IMR-90 (cell line): ENCODE data around the gene ZNF670. TPM values are rescaled to one million over a fixed set of nuclear protein-coding genes. Genes with fewer than 3 reads are reported as not detected.
A peak's percentile ranks its signal among the peaks of the same experiment; 100 is the strongest.

ENCODE experiments used
- ATAC-seq: fragments of 200-7000 bp; cut with Tn5 transposase; 2 replicates; pipeline ENCODE4 v1.9.1; 2020; ENCODE audit warnings: low read depth, mild to moderate bottlenecking, moderate library complexity
- BruUV-seq: library from RNA; stranded (reverse); fragments of 400-500 nt; replicated peaks from 2 replicates; lab custom pipeline; 2021; lab: Mats Ljungman, UMichigan
- CTCF ChIA-PET: fragments of 300-600 bp; formaldehyde crosslinking; extraction: SDS; loops from one replicate; lab custom pipeline; 2021; ENCODE audit warnings: antibody characterized with exemption; lab: Yijun Ruan, JAX
- POLR2A ChIA-PET: fragments of 300-600 bp; sonication (Branson Sonifier 250); formaldehyde crosslinking; loops from one replicate; lab custom pipeline; 2022; ENCODE audit warnings: antibody characterized with exemption; ENCODE audit not compliant: unreplicated experiment; lab: Charles Lee
- DNase-seq: peaks from one replicate; pipeline ENCODE4 v3.0.0; 2013
- H2AFZ ChIP-seq: replicated peaks from 2 replicates; pipeline ENCODE3; 2013; ENCODE audit warnings: low read length, mild to moderate bottlenecking; ENCODE audit not compliant: poor library complexity
- H2AK5ac ChIP-seq: 2 replicates; pipeline ENCODE4 v1.6.1; 2013; ENCODE audit warnings: low read depth, low read length, inconsistent platforms
- H2AK9ac ChIP-seq: replicated peaks from 2 replicates; pipeline ENCODE3; 2013; ENCODE audit warnings: mild to moderate bottlenecking, low read depth, low read length, moderate library complexity; ENCODE audit not compliant: poor library complexity
- H2BK120ac ChIP-seq: 2 replicates; pipeline ENCODE4 v1.6.1; 2013; ENCODE audit warnings: low read depth, low read length, inconsistent platforms
- H2BK15ac ChIP-seq: 3 replicates; pipeline ENCODE4 v1.6.1; 2013; ENCODE audit warnings: low read depth, low read length, inconsistent platforms
- H2BK20ac ChIP-seq: 2 replicates; pipeline ENCODE4 v1.6.1; 2013; ENCODE audit warnings: low read depth, mild to moderate bottlenecking, inconsistent platforms, low read length, moderate library complexity
- H2BK5ac ChIP-seq: 2 replicates; pipeline ENCODE4 v1.6.1; 2013; ENCODE audit warnings: mild to moderate bottlenecking, low read depth, low read length, inconsistent platforms; ENCODE audit not compliant: poor library complexity, severe bottlenecking
- H3K14ac ChIP-seq: replicated peaks from 2 replicates; pipeline ENCODE4 v1.6.1; 2013; ENCODE audit warnings: low read depth, low read length, inconsistent platforms
- H3K18ac ChIP-seq: 2 replicates; pipeline ENCODE4 v1.6.1; 2013; ENCODE audit warnings: low read depth, low read length, control low read depth
- H3K23ac ChIP-seq: 2 replicates; pipeline ENCODE4 v1.6.1; 2013; ENCODE audit warnings: low read depth, low read length, inconsistent platforms
- H3K27ac ChIP-seq: 2 replicates; pipeline ENCODE4 v1.5.1; 2013; ENCODE audit warnings: mild to moderate bottlenecking, control low read depth, low read length; ENCODE audit not compliant: insufficient read depth
- H3K27me3 ChIP-seq: 2 replicates; pipeline ENCODE4 v1.6.1; 2013; ENCODE audit warnings: low read length; ENCODE audit not compliant: control insufficient read depth, insufficient read depth
- H3K36me3 ChIP-seq: 2 replicates; pipeline ENCODE4 v1.6.1; 2013; ENCODE audit warnings: low read length, mixed read lengths; ENCODE audit not compliant: control insufficient read depth, insufficient read depth
- H3K4ac ChIP-seq: 2 replicates; pipeline ENCODE4 v1.6.1; 2013; ENCODE audit warnings: low read depth, low read length, inconsistent platforms
- H3K4me1 ChIP-seq: 2 replicates; pipeline ENCODE4 v1.6.1; 2013; ENCODE audit warnings: low read length, mixed read lengths; ENCODE audit not compliant: control insufficient read depth, insufficient read depth
- H3K4me2 ChIP-seq: 2 replicates; pipeline ENCODE4 v1.6.1; 2013; ENCODE audit warnings: low read depth, mild to moderate bottlenecking, control low read depth, low read length, moderate library complexity
- H3K4me3 ChIP-seq: 2 replicates; pipeline ENCODE4 v1.5.1; 2013; ENCODE audit warnings: low read depth, mild to moderate bottlenecking, control low read depth, low read length, moderate library complexity; ENCODE audit not compliant: insufficient read depth
- H3K56ac ChIP-seq: 2 replicates; pipeline ENCODE4 v1.6.1; 2013; ENCODE audit warnings: low read length, inconsistent platforms; ENCODE audit not compliant: insufficient read depth; ENCODE audit errors: extremely low read depth
- H3K79me1 ChIP-seq, 2 experiments: 2 replicates each; pipeline ENCODE4 v1.6.1; 2013; ENCODE audit warnings: low read length in 2 of 2, inconsistent platforms in 1 of 2, low read depth in 1 of 2
- H3K9ac ChIP-seq: 2 replicates; pipeline ENCODE4 v1.6.1; 2013; ENCODE audit warnings: low read depth, low read length, control low read depth
- H3K9me1 ChIP-seq: 2 replicates; pipeline ENCODE4 v1.6.1; 2013; ENCODE audit warnings: low read length, inconsistent platforms; ENCODE audit not compliant: insufficient read depth
- H3K9me3 ChIP-seq: 2 replicates; pipeline ENCODE4 v1.6.1; 2013; ENCODE audit warnings: low read length; ENCODE audit not compliant: control insufficient read depth, insufficient read depth
- H4K20me1 ChIP-seq: 2 replicates; pipeline ENCODE4 v1.6.1; 2013; ENCODE audit warnings: low read length, inconsistent platforms; ENCODE audit not compliant: insufficient read depth
- H4K5ac ChIP-seq: 2 replicates; pipeline ENCODE4 v1.6.1; 2013; ENCODE audit warnings: mild to moderate bottlenecking, low read depth, low read length, control low read depth
- H4K8ac ChIP-seq, 2 experiments: 2 replicates each; pipeline ENCODE4 v1.6.1; 2013; ENCODE audit warnings: low read depth in 2 of 2, low read length in 2 of 2, control low read depth in 1 of 2, inconsistent platforms in 1 of 2
- H4K91ac ChIP-seq: 2 replicates; pipeline ENCODE4 v1.6.1; 2013; ENCODE audit warnings: low read depth, low read length, inconsistent platforms; ENCODE audit not compliant: insufficient read depth
- CEBPB ChIP-seq: IDR thresholded peaks from 2 replicates; pipeline ENCODE4 v1.6.1; 2012; ENCODE audit warnings: low read depth, low read length, improper control_type of control experiment
- CHD1 ChIP-seq: IDR thresholded peaks from 2 replicates; pipeline ENCODE4 v1.6.1; 2012; ENCODE audit warnings: low read depth, low read length, improper control_type of control experiment
- FOS ChIP-seq: fragments of 150-350 bp; IDR thresholded peaks from 2 replicates; pipeline ENCODE4 v1.6.1; 2016; ENCODE audit warnings: low read depth, low read length
- MAFK ChIP-seq: IDR thresholded peaks from 2 replicates; pipeline ENCODE4 v1.6.1; 2012; ENCODE audit warnings: low read depth, low read length, improper control_type of control experiment
- MAZ ChIP-seq: IDR thresholded peaks from 2 replicates; pipeline ENCODE4 v1.6.1; 2012; ENCODE audit warnings: low read depth, mild to moderate bottlenecking, low read length, improper control_type of control experiment, moderate library complexity, borderline replicate concordance
- MXI1 ChIP-seq: IDR thresholded peaks from 2 replicates; pipeline ENCODE4 v1.6.1; 2012; ENCODE audit warnings: low read depth, mild to moderate bottlenecking, low read length, moderate library complexity, borderline replicate concordance
- NFE2L2 ChIP-seq: fragments of 150-350 bp; IDR thresholded peaks from 2 replicates; pipeline ENCODE4 v1.6.1; 2016; ENCODE audit warnings: low read depth, mild to moderate bottlenecking, low read length
- POLR2A ChIP-seq: IDR thresholded peaks from 2 replicates; pipeline ENCODE4 v1.6.1; 2012; ENCODE audit warnings: mild to moderate bottlenecking, low read depth, low read length
- RAD21 ChIP-seq: IDR thresholded peaks from 2 replicates; pipeline ENCODE4 v1.6.1; 2012; ENCODE audit warnings: low read length, improper control_type of control experiment
- RFX5 ChIP-seq: IDR thresholded peaks from 2 replicates; pipeline ENCODE4 v1.8.0; 2012; ENCODE audit warnings: low read depth, mild to moderate bottlenecking, low read length, moderate library complexity
- SMC3 ChIP-seq: fragments of 150-350 bp; IDR thresholded peaks from 2 replicates; pipeline ENCODE4 v1.6.1; 2016; ENCODE audit warnings: low read depth, mild to moderate bottlenecking, antibody characterized with exemption, low read length, moderate library complexity
- WGBS, 2 experiments: methylation state at CpG; one replicate each; pipeline versions ENCODE4 v1.1.5 to v1.1.7; 2013; ENCODE audit warnings: missing lambda C conversion rate in 2 of 2; ENCODE audit not compliant: insufficient read length in 1 of 2; ENCODE audit errors: extremely low coverage in 2 of 2; 5-methylcytosine and 5-hydroxymethylcytosine counted together
- dilution Hi-C: fragments of 300-500 bp; cut with HindIII; formaldehyde crosslinking; loops from one replicate; pipeline ENCODE4 v1.14.3; 2018; ENCODE audit warnings: low sequenced_read_pairs; ENCODE audit not compliant: unreplicated experiment
- in situ Hi-C: fragments of 300-500 bp; cut with MboI; formaldehyde crosslinking; loops from 3 replicates; pipeline ENCODE4 v1.14.3; 2019; ENCODE audit warnings: low sequenced_read_pairs, inconsistent platforms, mixed read lengths
- intact Hi-C: fragments of 100-400 bp; cut with micrococcal nuclease; formaldehyde crosslinking; loops from 2 replicates; pipeline ENCODE4 v1.10.0; 2022
- polyA plus RNA-seq, 3 experiments: library from polyadenylated mRNA; depleted of rRNA; stranded (reverse); fragments of >200 nt; gene quantifications; 2 replicates each; pipeline ENCODE4 v1.2.3, GENCODE V29; 2012; ENCODE audit warnings: low replicate concordance in 1 of 3
- total RNA-seq: library from RNA; depleted of rRNA; stranded (reverse); fragments of >200 nt; gene quantifications from 2 replicates; pipeline ENCODE4 v1.2.3, GENCODE V29; 2012
- TF ChIP-seq, protein P1 (sequence below): fragments of 150-350 bp; IDR thresholded peaks from 2 replicates; pipeline ENCODE4 v1.6.1; 2016; ENCODE audit warnings: low read depth, mild to moderate bottlenecking, low read length, moderate library complexity, borderline replicate concordance
- TF ChIP-seq, protein P2 (sequence below): fragments of 150-350 bp; IDR thresholded peaks from 2 replicates; pipeline ENCODE4 v1.6.1; 2017; ENCODE audit warnings: mild to moderate bottlenecking, antibody characterized with exemption, low read length, low read depth
- TF ChIP-seq, protein P3 (sequence below): conservative IDR thresholded peaks from 2 replicates; pipeline ENCODE4 v1.5.1; 2012; ENCODE audit warnings: mild to moderate bottlenecking, low read depth, low read length, improper control_type of control experiment

The ZNF670 gene
- total and polyA plus RNA-seq, 2 of the 4 experiments (the other 2 are of a cell fraction) = 1.8 to 4.5 TPM

DNA sequence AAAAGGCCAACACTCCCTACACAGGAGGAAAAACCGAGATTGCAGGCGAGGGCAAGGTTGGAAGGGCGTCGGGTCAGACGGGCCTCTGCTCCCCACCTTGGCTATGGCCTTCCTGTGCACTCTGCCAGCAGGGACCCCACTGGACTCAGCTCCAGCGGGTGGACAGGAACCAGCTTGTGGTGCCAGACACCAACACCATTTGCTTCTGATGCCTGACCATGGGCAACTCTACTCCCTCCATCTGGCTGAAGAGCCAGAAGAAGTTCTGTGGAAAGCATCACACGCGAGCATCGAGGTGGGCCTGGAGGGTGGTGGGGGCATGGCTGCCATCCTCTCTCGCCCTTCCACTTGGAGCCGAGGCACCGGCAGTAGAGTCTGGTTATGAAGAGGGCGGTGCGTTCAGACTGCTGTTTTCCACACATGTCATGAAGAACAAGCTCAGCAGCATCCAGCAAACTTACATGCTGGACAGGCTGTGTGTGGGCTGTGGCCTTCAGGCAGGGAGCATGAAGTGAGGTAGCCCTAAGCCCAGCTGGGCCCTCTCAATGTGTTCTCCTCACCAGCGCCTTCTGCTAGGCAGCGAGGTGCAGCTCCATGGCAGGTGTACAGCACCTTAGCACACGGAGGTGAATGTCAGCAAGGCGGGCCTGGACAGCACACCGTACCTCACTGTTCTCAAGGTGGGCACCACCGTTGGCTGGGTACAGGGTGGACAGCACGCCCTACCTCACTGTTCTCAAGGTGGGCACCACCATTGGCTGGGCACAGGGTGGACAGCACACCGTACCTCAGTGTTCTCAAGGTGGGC lies 41.2 kb upstream of the ZNF670 start:
- no peaks in the 10 kb centered on the region for H3K9me3 ChIP-seq
- H3K79me1 ChIP-seq = no peaks in the 10 kb centered on the region
- in situ Hi-C loops = no loop called here
- no peak overlapping the region for H4K8ac ChIP-seq
- WGBS, 2 experiments = 93% methylated on average over 8 of the region's 22 CpGs; no CpG with 5 or more reads in 1 of the 2 experiments
- H3K4me1 ChIP-seq = no peaks in the 10 kb centered on the region
- CTCF ChIA-PET = interaction anchor here (0.6 kb wide), 1 partner anchor 265 kb away, joined by 3 read pairs; no protein-coding TSS in a partner anchor
- POLR2A ChIA-PET = no interaction called here
- no peak overlapping the region for H3K14ac ChIP-seq
- ATAC-seq = no peak
- no peak overlapping the region for H2BK120ac ChIP-seq
- H2BK5ac ChIP-seq = no peak overlapping the region
- TF ChIP-seq SMC3 (no peak), RFX5 (no peak), MXI1 (no peak), NFE2L2 (no peak), POLR2A (no peak), FOS (no peak), CHD1 (no peak), MAZ (no peak), CEBPB (no peak), RAD21 (no peak), MAFK (no peak)
- TF ChIP-seq, protein P1, sequence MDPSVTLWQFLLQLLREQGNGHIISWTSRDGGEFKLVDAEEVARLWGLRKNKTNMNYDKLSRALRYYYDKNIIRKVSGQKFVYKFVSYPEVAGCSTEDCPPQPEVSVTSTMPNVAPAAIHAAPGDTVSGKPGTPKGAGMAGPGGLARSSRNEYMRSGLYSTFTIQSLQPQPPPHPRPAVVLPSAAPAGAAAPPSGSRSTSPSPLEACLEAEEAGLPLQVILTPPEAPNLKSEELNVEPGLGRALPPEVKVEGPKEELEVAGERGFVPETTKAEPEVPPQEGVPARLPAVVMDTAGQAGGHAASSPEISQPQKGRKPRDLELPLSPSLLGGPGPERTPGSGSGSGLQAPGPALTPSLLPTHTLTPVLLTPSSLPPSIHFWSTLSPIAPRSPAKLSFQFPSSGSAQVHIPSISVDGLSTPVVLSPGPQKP = no peak
- TF ChIP-seq, protein P2, sequence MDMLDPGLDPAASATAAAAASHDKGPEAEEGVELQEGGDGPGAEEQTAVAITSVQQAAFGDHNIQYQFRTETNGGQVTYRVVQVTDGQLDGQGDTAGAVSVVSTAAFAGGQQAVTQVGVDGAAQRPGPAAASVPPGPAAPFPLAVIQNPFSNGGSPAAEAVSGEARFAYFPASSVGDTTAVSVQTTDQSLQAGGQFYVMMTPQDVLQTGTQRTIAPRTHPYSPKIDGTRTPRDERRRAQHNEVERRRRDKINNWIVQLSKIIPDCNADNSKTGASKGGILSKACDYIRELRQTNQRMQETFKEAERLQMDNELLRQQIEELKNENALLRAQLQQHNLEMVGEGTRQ = no peak
- TF ChIP-seq, protein P3, sequence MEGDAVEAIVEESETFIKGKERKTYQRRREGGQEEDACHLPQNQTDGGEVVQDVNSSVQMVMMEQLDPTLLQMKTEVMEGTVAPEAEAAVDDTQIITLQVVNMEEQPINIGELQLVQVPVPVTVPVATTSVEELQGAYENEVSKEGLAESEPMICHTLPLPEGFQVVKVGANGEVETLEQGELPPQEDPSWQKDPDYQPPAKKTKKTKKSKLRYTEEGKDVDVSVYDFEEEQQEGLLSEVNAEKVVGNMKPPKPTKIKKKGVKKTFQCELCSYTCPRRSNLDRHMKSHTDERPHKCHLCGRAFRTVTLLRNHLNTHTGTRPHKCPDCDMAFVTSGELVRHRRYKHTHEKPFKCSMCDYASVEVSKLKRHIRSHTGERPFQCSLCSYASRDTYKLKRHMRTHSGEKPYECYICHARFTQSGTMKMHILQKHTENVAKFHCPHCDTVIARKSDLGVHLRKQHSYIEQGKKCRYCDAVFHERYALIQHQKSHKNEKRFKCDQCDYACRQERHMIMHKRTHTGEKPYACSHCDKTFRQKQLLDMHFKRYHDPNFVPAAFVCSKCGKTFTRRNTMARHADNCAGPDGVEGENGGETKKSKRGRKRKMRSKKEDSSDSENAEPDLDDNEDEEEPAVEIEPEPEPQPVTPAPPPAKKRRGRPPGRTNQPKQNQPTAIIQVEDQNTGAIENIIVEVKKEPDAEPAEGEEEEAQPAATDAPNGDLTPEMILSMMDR = no peak
- H4K20me1 ChIP-seq = no peaks in the 10 kb centered on the region
- no peak overlapping the region for H3K27ac ChIP-seq
- intact Hi-C loops = no loop called here
- DNase-seq = no peak
- no peak overlapping the region for H2AK9ac ChIP-seq
- H3K4ac ChIP-seq = no peak overlapping the region
- no peaks in the 10 kb centered on the region for H3K36me3 ChIP-seq
- peak overlapping the region; percentile 21 for H2AFZ ChIP-seq
- no peak overlapping the region for H4K5ac ChIP-seq
- no peak overlapping the region for H3K4me3 ChIP-seq
- no peak overlapping the region for H3K18ac ChIP-seq
- no peak overlapping the region for H3K56ac ChIP-seq
- H3K9ac ChIP-seq = no peak overlapping the region
- H2BK20ac ChIP-seq = no peak overlapping the region
- H3K27me3 ChIP-seq = no peaks in the 10 kb centered on the region
- dilution Hi-C loops = no loop called here
- BruUV-seq = no TSS peak
- H4K91ac ChIP-seq = no peak overlapping the region
- H3K4me2 ChIP-seq = no peak overlapping the region
- H3K9me1 ChIP-seq = no peaks in the 10 kb centered on the region
- no peak overlapping the region for H2AK5ac ChIP-seq
- H2BK15ac ChIP-seq = no peak overlapping the region
- no peak overlapping the region for H3K23ac ChIP-seq
